HG02610 (cell line): ENCODE results near the gene AJUBA.
"Not testable (repeated sequence)": the region's sequence is repeated elsewhere in the genome, so short reads cannot be mapped to it uniquely, and the experiment has no call there.

Source experiments
- ATAC-seq: cut with Tn5 transposase; IDR thresholded peaks from one replicate; pipeline ENCODE4 v1.9.1; 2021; ENCODE audit warnings: mild to moderate bottlenecking, moderate library complexity; ENCODE audit not compliant: unreplicated experiment

The AJUBA gene

GRCh38 chr14:23006544-23007419 is 24.4 kb upstream of the AJUBA start:
- ATAC-seq: peak; percentile 96

- no peak for ATAC-seq
Measured at GRCh38 chr14:23006188-23006534, 23.8 kb upstream of the AJUBA start.

GRCh38 chr14:23005451-23006187 is 23.3 kb upstream of the AJUBA start:
- no peak for ATAC-seq

- ATAC-seq: not testable (repeated sequence)
Measured at GRCh38 chr14:23004274-23004673, 21.9 kb upstream of the AJUBA start.

- ATAC-seq: no peak
Measured at GRCh38 chr14:23002592-23002991, 20.2 kb upstream of the AJUBA start.

- no peak for ATAC-seq
Measured at GRCh38 chr14:23000860-23001259, 18.5 kb upstream of the AJUBA start.

- no peak for ATAC-seq
Measured at GRCh38 chr14:22998329-22999012, 16.1 kb upstream of the AJUBA start.

GRCh38 chr14:22997676-22998323 is 15.4 kb upstream of the AJUBA start:
- ATAC-seq: no peak

- ATAC-seq: no peak
Measured at GRCh38 chr14:22996768-22997654, 14.7 kb upstream of the AJUBA start.

- ATAC-seq: no peak
Measured at GRCh38 chr14:22995889-22996625, 13.7 kb upstream of the AJUBA start.

GRCh38 chr14:22994762-22995275 is 12.5 kb upstream of the AJUBA start:
- no peak for ATAC-seq

GRCh38 chr14:22993517-22993916 is 11.2 kb upstream of the AJUBA start:
- ATAC-seq: no peak

- no peak for ATAC-seq
Measured at GRCh38 chr14:22991852-22992251, 9.5 kb upstream of the AJUBA start.

GRCh38 chr14:22987291-22987690 is 4.9 kb upstream of the AJUBA start:
- ATAC-seq: no peak

GRCh38 chr14:22986508-22987054 is 4.2 kb upstream of the AJUBA start:
- no peak for ATAC-seq

GRCh38 chr14:22985894-22986507 is 3.6 kb upstream of the AJUBA start:
- no peak for ATAC-seq

GRCh38 chr14:22984959-22985658 is 2.8 kb upstream of the AJUBA start:
- no peak for ATAC-seq
